ENCODE results near the gene SLC35A5. TPM values are rescaled to one million over a fixed set of nuclear protein-coding genes. Genes with fewer than 3 reads are reported as not detected.
A peak's percentile ranks its signal among the peaks of the same experiment; 100 is the strongest.

The SLC35A5 gene
- total and polyA plus RNA-seq, 2 experiments from 2014 or later, result 48.6 to 53.0 TPM

DNA sequence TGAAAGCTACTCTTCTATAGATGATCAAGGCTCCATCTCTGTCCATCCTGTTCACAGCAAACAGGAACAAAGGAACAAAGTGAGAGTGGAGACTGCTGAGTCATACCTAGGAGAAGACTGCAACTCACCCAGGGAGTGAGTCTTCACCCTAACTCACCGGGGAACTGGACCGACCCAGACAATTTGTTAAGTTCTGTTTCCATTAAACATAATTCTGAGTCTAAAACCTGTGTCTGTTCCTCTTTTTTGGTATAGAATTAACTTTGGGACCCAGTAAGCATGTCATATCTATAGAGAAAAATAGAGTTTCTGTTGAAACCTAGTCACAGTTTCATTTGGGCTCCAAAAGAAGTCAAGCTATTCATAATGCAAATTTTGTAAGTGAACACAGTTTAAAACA lies 57.5 kb downstream of the SLC35A5 start:
- WGBS, 2 experiments (ENCODE audit: low coverage in 1 of 2, low lambda C conversion rate in 2 of 2, missing lambda C conversion rate in 2 of 2), result 7 to 9% methylated on average over 2 of the region's 2 CpGs
- in situ Hi-C loops (cut with MboI), result no loop called here
- H3K27ac ChIP-seq, result peak overlapping the region; percentile 95
- peak overlapping the region; percentile 21; the same call in 1 of the 2 replicates for H3K4me3 ChIP-seq
- no peak overlapping the region for H2AFZ ChIP-seq
- peaks cover 100% of the 10 kb centered on the region for H3K79me2 ChIP-seq (ENCODE audit: insufficient read depth)
- no peaks in the 10 kb centered on the region for H3K9me3 ChIP-seq (ENCODE audit: low read depth)
- H4K20me1 ChIP-seq (ENCODE audit: insufficient read depth), result no peaks in the 10 kb centered on the region; the same call in 1 of the 2 replicates
- H3K9me2 ChIP-seq (ENCODE audit: insufficient read depth), result no peaks in the 10 kb centered on the region
- H3F3A ChIP-seq (ENCODE audit: insufficient read depth), result peaks cover 96% of the 10 kb centered on the region
- H3K27me3 ChIP-seq (replicated peaks; ENCODE audit: insufficient read depth), result no peaks in the 10 kb centered on the region
- peak; percentile 88 for DNase-seq
- H3K4me2 ChIP-seq (ENCODE audit: unreplicated experiment), result peak overlapping the region; percentile 30
- peak overlapping the region; percentile 44 for H3K9ac ChIP-seq
- no peak for TF ChIP-seq EZH2phosphoT487 (IDR thresholded peaks at IDR 0.05; ENCODE audit: insufficient read depth, low read depth)
- no peak for TF ChIP-seq EZH2 (IDR thresholded peaks at IDR 0.05; ENCODE audit: insufficient read depth, poor library complexity, severe bottlenecking)
- H3K4me1 ChIP-seq (ENCODE audit: insufficient read depth), result peaks cover 44% of the 10 kb centered on the region
- peaks cover 91% of the 10 kb centered on the region for H3K36me3 ChIP-seq (ENCODE audit: low read depth)

DNA sequence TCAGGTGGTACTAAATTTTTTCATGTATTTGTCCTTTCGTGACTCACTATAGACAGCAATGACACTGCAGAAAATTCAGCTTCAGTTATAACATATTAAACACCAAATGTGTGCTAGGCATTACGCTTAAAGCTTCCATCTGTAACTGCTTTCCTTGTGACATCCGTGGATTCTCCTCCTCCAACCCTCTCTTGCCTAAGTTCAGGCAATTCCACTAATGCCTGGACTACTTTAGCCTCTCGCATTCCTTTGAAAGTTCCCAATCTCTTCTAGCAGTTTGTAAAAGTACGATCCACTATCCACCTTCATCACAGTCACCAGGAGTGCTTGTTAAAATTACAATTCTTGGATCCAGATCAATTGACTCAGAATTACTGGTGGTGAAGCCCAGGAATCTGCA lies 61.4 kb downstream of the SLC35A5 start:
- 35 to 47% methylated on average over 5 of the region's 5 CpGs for WGBS, 2 experiments (ENCODE audit: low coverage in 1 of 2, low lambda C conversion rate in 2 of 2, missing lambda C conversion rate in 2 of 2)
- in situ Hi-C loops (cut with MboI), result no loop called here
- peaks cover 75% of the 10 kb centered on the region for H3K4me1 ChIP-seq (ENCODE audit: insufficient read depth)
- H3K4me2 ChIP-seq (ENCODE audit: unreplicated experiment), result peak overlapping the region; percentile 31
- no peaks in the 10 kb centered on the region for H3K9me3 ChIP-seq (ENCODE audit: low read depth)
- H3F3A ChIP-seq (ENCODE audit: insufficient read depth), result peaks cover 92% of the 10 kb centered on the region
- TF ChIP-seq EZH2phosphoT487 (IDR thresholded peaks at IDR 0.05; ENCODE audit: insufficient read depth, low read depth), result no peak
- TF ChIP-seq EZH2 (IDR thresholded peaks at IDR 0.05; ENCODE audit: insufficient read depth, poor library complexity, severe bottlenecking), result no peak
- peak overlapping the region; percentile 95 for H3K27ac ChIP-seq
- no peak overlapping the region for H2AFZ ChIP-seq
- no peaks in the 10 kb centered on the region for H3K9me2 ChIP-seq (ENCODE audit: insufficient read depth)
- H3K79me2 ChIP-seq (ENCODE audit: insufficient read depth), result peaks cover 100% of the 10 kb centered on the region
- DNase-seq, result peak; percentile 36
- H3K9ac ChIP-seq, result peak overlapping the region; percentile 29
- no peak overlapping the region for H3K4me3 ChIP-seq
- peaks cover 91% of the 10 kb centered on the region for H3K36me3 ChIP-seq (ENCODE audit: low read depth)
- no peaks in the 10 kb centered on the region for H3K27me3 ChIP-seq (replicated peaks; ENCODE audit: insufficient read depth)
- no peaks in the 10 kb centered on the region; the same call in 1 of the 2 replicates for H4K20me1 ChIP-seq (ENCODE audit: insufficient read depth)

DNA sequence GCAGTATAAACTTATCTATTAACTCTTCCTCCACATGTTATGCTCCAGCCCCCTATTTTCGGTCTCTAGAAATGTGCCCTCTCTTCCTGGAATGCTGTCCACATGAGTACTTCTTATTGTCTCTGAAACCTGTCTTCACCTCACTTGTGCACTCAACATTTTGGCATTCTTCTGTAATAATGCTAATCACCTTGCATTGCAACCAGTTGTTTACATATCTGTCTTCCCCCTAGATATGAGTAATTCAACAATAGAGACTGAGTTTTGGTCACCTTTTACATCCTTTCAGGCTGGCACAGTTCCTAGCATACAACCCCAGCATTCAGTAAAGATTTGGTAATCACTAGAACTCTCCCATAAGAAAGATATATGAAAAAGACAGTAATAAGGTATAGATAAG lies 61.9 kb downstream of the SLC35A5 start:
- peak overlapping the region; percentile 95 for H3K27ac ChIP-seq
- no peak overlapping the region for H3K4me3 ChIP-seq
- no peak overlapping the region for H2AFZ ChIP-seq
- no peaks in the 10 kb centered on the region for H3K27me3 ChIP-seq (replicated peaks; ENCODE audit: insufficient read depth)
- peak overlapping the region; percentile 29; the same call in 1 of the 2 replicates for H3K9ac ChIP-seq
- peak; percentile 38 for DNase-seq
- 60 to 86% methylated on average over 1 of the region's 1 CpG for WGBS, 2 experiments (ENCODE audit: low coverage in 1 of 2, low lambda C conversion rate in 2 of 2, missing lambda C conversion rate in 2 of 2)
- H3K36me3 ChIP-seq (ENCODE audit: low read depth), result peaks cover 91% of the 10 kb centered on the region
- H3F3A ChIP-seq (ENCODE audit: insufficient read depth), result peaks cover 92% of the 10 kb centered on the region
- no peaks in the 10 kb centered on the region; the same call in 1 of the 2 replicates for H4K20me1 ChIP-seq (ENCODE audit: insufficient read depth)
- H3K4me1 ChIP-seq (ENCODE audit: insufficient read depth), result peaks cover 75% of the 10 kb centered on the region
- H3K9me3 ChIP-seq (ENCODE audit: low read depth), result no peaks in the 10 kb centered on the region
- H3K79me2 ChIP-seq (ENCODE audit: insufficient read depth), result peaks cover 100% of the 10 kb centered on the region
- H3K9me2 ChIP-seq (ENCODE audit: insufficient read depth), result no peaks in the 10 kb centered on the region
- in situ Hi-C loops (cut with MboI), result no loop called here
- TF ChIP-seq EZH2 (IDR thresholded peaks at IDR 0.05; ENCODE audit: insufficient read depth, poor library complexity, severe bottlenecking), result no peak
- TF ChIP-seq EZH2phosphoT487 (IDR thresholded peaks at IDR 0.05; ENCODE audit: insufficient read depth, low read depth), result no peak
- peak overlapping the region; percentile 31 for H3K4me2 ChIP-seq (ENCODE audit: unreplicated experiment)

DNA sequence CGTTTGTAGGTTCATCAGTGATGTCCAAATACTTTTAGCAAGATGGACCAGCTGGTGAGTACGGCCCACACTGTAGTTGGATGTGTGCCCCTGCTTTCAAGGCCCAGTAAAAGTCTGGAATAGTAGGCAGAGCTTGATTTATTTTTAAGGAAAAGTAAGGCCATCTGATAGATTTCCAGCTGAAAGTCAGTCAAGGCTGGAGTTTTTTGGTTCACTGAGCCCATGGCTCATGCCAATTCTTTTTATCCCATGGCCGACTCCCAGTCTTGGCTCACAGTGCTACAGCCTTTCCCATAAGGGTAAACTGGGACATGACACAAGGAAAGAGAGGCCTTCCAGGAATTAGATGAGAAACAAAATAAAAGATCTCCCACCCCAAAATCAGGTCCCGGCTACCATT lies 65.6 kb downstream of the SLC35A5 start:
- no peak overlapping the region for H2AFZ ChIP-seq
- peak overlapping the region; percentile 97 for H3K9ac ChIP-seq
- TF ChIP-seq EZH2 (IDR thresholded peaks at IDR 0.05; ENCODE audit: insufficient read depth, poor library complexity, severe bottlenecking), result no peak
- TF ChIP-seq EZH2phosphoT487 (IDR thresholded peaks at IDR 0.05; ENCODE audit: insufficient read depth, low read depth), result no peak
- H3F3A ChIP-seq (ENCODE audit: insufficient read depth), result peaks cover 94% of the 10 kb centered on the region
- 34 to 42% methylated on average over 4 of the region's 4 CpGs for WGBS, 2 experiments (ENCODE audit: low coverage in 1 of 2, low lambda C conversion rate in 2 of 2, missing lambda C conversion rate in 2 of 2)
- peaks cover 90% of the 10 kb centered on the region for H3K36me3 ChIP-seq (ENCODE audit: low read depth)
- peak overlapping the region; percentile 95 for H3K27ac ChIP-seq
- no peak overlapping the region for H3K4me3 ChIP-seq
- peaks cover 90% of the 10 kb centered on the region for H3K4me1 ChIP-seq (ENCODE audit: insufficient read depth)
- H3K27me3 ChIP-seq (replicated peaks; ENCODE audit: insufficient read depth), result no peaks in the 10 kb centered on the region
- no peaks in the 10 kb centered on the region for H3K9me3 ChIP-seq (ENCODE audit: low read depth)
- H3K79me2 ChIP-seq (ENCODE audit: insufficient read depth), result peaks cover 100% of the 10 kb centered on the region
- DNase-seq, result peak; percentile 20
- in situ Hi-C loops (cut with MboI), result no loop called here
- H3K4me2 ChIP-seq (ENCODE audit: unreplicated experiment), result peak overlapping the region; percentile 98
- H3K9me2 ChIP-seq (ENCODE audit: insufficient read depth), result no peaks in the 10 kb centered on the region
- H4K20me1 ChIP-seq (ENCODE audit: insufficient read depth), result 0 out of 2 replicates have a peak, but pooled peaks cover 4% of the 10 kb centered on the region
